Lower leg skin (tissue), 4 donors: ENCODE measurements around the gene RPS6KC1. TPM values are rescaled to one million over a fixed set of nuclear protein-coding genes. Genes with fewer than 3 reads are reported as not detected.
"Not testable (repeated sequence)": the region's sequence is repeated elsewhere in the genome, so short reads cannot be mapped to it uniquely, and the experiment has no call there.

ENCODE experiments used
- DNase-seq, 2 donors: peaks; one replicate each; pipeline ENCODE4 v3.0.0-alpha.2; 2019; ENCODE audit warnings: low spot score in 2 of 2
- H3K4me3 ChIP-seq: fragments of 200-600 bp; sonication (generic); 2 replicates; pipeline ENCODE4 v1.5.1; 2017; ENCODE audit warnings: mild to moderate bottlenecking, low read depth; ENCODE audit not compliant: poor library complexity, severe bottlenecking
- CTCF ChIP-seq, 3 donors: fragments of 450-650 bp; IDR thresholded peaks; one replicate each; pipeline ENCODE4 v1.5.1; 2016; ENCODE audit warnings: antibody characterized with exemption in 3 of 3, mild to moderate bottlenecking in 3 of 3, moderate library complexity in 2 of 3
- POLR2A ChIP-seq, 2 donors: fragments of 450-650 bp; IDR thresholded peaks; one replicate each; pipeline ENCODE4 v1.6.1; 2016 to 2017; ENCODE audit warnings: antibody characterized with exemption in 2 of 2, mild to moderate bottlenecking in 1 of 2, moderate library complexity in 1 of 2
- WGBS, 2 donors: methylation state at CpG; one replicate each; pipeline ENCODE4 v1.1.5; 2018; 5-methylcytosine and 5-hydroxymethylcytosine counted together
- intact Hi-C: fragments of 100-400 bp; cut with DNase I; formaldehyde crosslinking; loops from one replicate; pipeline ENCODE4 v1.15.0; 2023; ENCODE audit warnings: low total_unique reads
- total RNA-seq, 4 donors: library from RNA; depleted of rRNA; stranded (reverse); fragments of >200 nt; gene quantifications; one replicate each; pipeline ENCODE4 v1.1.0, GENCODE V29; 2016

The RPS6KC1 gene
- total RNA-seq, 4 donors from 2014 or later, result 7.6 to 15.5 (median 10.6) TPM

- 79 to 90% methylated on average over 2 of the region's 2 CpGs for WGBS, 2 donors
- TF ChIP-seq POLR2A (IDR thresholded peaks at IDR 0.05), result no peak
- TF ChIP-seq CTCF (IDR thresholded peaks at IDR 0.05), result no peak
- DNase-seq, result no peak
- H3K4me3 ChIP-seq, result no peak overlapping the region
- intact Hi-C loops, result no loop called here
Measured at GRCh38 chr1:213292614-213293013, 241.6 kb downstream of the RPS6KC1 start.

GRCh38 chr1:213295860-213296259, 244.8 kb downstream of the RPS6KC1 start:
- DNase-seq, result no peak
- TF ChIP-seq POLR2A (IDR thresholded peaks at IDR 0.05), result no peak
- TF ChIP-seq CTCF (IDR thresholded peaks at IDR 0.05), result no peak
- no peak overlapping the region for H3K4me3 ChIP-seq
- 64 to 96% methylated on average over 1 of the region's 1 CpG for WGBS, 2 donors
- intact Hi-C loops, result no loop called here

- no peak for TF ChIP-seq POLR2A (IDR thresholded peaks at IDR 0.05)
- no peak overlapping the region for H3K4me3 ChIP-seq
- no peak for DNase-seq
- intact Hi-C loops, result no loop called here
Measured at GRCh38 chr1:213296558-213296957, 245.5 kb downstream of the RPS6KC1 start.

GRCh38 chr1:213297021-213297420, 246.0 kb downstream of the RPS6KC1 start:
- WGBS, 2 donors, result 92 to 96% methylated on average over 5 of the region's 5 CpGs
- intact Hi-C loops, result no loop called here
- DNase-seq, result no peak
- no peak overlapping the region for H3K4me3 ChIP-seq
- no peak for TF ChIP-seq CTCF (IDR thresholded peaks at IDR 0.05)
- TF ChIP-seq POLR2A (IDR thresholded peaks at IDR 0.05), result no peak

- H3K4me3 ChIP-seq, result no peak overlapping the region
- no peak for DNase-seq
- 85 to 87% methylated on average over 5 of the region's 5 CpGs for WGBS, 2 donors
- intact Hi-C loops, result no loop called here
- TF ChIP-seq POLR2A (IDR thresholded peaks at IDR 0.05) (no peak), CTCF (IDR thresholded peaks at IDR 0.05) (no peak)
Measured at GRCh38 chr1:213300433-213300832, 249.4 kb downstream of the RPS6KC1 start.

GRCh38 chr1:213301524-213301923, 250.5 kb downstream of the RPS6KC1 start:
- 98 to 100% methylated on average over 3 of the region's 3 CpGs for WGBS, 2 donors
- DNase-seq, intact Hi-C loops: not testable (repeated sequence)

GRCh38 chr1:213303286-213303685, 252.2 kb downstream of the RPS6KC1 start:
- WGBS, 2 donors, result 54 to 58% methylated on average over 8 of the region's 8 CpGs
- H3K4me3 ChIP-seq, result no peak overlapping the region
- TF ChIP-seq POLR2A (IDR thresholded peaks at IDR 0.05) (no peak), CTCF (IDR thresholded peaks at IDR 0.05) (no peak)
- intact Hi-C loops, result no loop called here
- no peak for DNase-seq

More at GRCh38 chr1:213301524-213301923, 250.5 kb downstream of the RPS6KC1 start:
- H3K4me3 ChIP-seq, result not testable (repeated sequence)
